ENCODE results near the gene MET.
"Not testable (repeated sequence)": the region's sequence is repeated elsewhere in the genome, so short reads cannot be mapped to it uniquely, and the experiment has no call there.

Gene MET

GRCh38 chr7:116671681-116672595 is at the start of gene MET:
Gene MET, plus strand, starts transcription at chr7:116672196. Its CDS starts 26,889 bp downstream, at chr7:116699085.
- no peak for FAIRE-seq

GRCh38 chr7:116626886-116627285 is 45.1 kb upstream of the MET start:
- FAIRE-seq = no peak

- no peak for FAIRE-seq
These were observed 42.9 kb upstream of the MET start for GRCh38 chr7:116629051-116629463.

- FAIRE-seq = no peak
These were observed 41.6 kb upstream of the MET start for GRCh38 chr7:116630357-116630756.

GRCh38 chr7:116630932-116631671 is 40.9 kb upstream of the MET start:
- FAIRE-seq = no peak

- FAIRE-seq = no peak
These were observed 40.3 kb upstream of the MET start for GRCh38 chr7:116631676-116632075.

- FAIRE-seq = no peak
These were observed 39.6 kb upstream of the MET start for GRCh38 chr7:116632384-116632783.

GRCh38 chr7:116633131-116633988 is 38.6 kb upstream of the MET start:
- FAIRE-seq = no peak

GRCh38 chr7:116636997-116637396 is 35.0 kb upstream of the MET start:
- FAIRE-seq = no peak

GRCh38 chr7:116638592-116638991 is 33.4 kb upstream of the MET start:
- not testable (repeated sequence) for FAIRE-seq

GRCh38 chr7:116641551-116642153 is 30.3 kb upstream of the MET start:
- peak; percentile 48 for FAIRE-seq

- FAIRE-seq = not testable (repeated sequence)
These were observed 28.8 kb upstream of the MET start for GRCh38 chr7:116643148-116643547.

- no peak for FAIRE-seq
These were observed 27.4 kb upstream of the MET start for GRCh38 chr7:116644628-116645027.

- no peak for FAIRE-seq
These were observed 24.7 kb upstream of the MET start for GRCh38 chr7:116647290-116647689.

- no peak for FAIRE-seq
These were observed 24.1 kb upstream of the MET start for GRCh38 chr7:116647861-116648260.

GRCh38 chr7:116650436-116650835 is 21.6 kb upstream of the MET start:
- no peak for FAIRE-seq

- FAIRE-seq = no peak
These were observed 19.2 kb upstream of the MET start for GRCh38 chr7:116652793-116653192.

- no peak for FAIRE-seq
These were observed 18.8 kb upstream of the MET start for GRCh38 chr7:116653204-116653603.

GRCh38 chr7:116653646-116654045 is 18.4 kb upstream of the MET start:
- no peak for FAIRE-seq

- not testable (repeated sequence) for FAIRE-seq
These were observed 12.7 kb upstream of the MET start for GRCh38 chr7:116659248-116659647.

- FAIRE-seq = no peak
These were observed 10.1 kb upstream of the MET start for GRCh38 chr7:116661865-116662264.

- no peak for FAIRE-seq
These were observed 8.3 kb upstream of the MET start for GRCh38 chr7:116663744-116664143.

Data from endometrium (tissue), 2 donors.